ENCODE results near the gene SMAP2.

The SMAP2 gene

DNA sequence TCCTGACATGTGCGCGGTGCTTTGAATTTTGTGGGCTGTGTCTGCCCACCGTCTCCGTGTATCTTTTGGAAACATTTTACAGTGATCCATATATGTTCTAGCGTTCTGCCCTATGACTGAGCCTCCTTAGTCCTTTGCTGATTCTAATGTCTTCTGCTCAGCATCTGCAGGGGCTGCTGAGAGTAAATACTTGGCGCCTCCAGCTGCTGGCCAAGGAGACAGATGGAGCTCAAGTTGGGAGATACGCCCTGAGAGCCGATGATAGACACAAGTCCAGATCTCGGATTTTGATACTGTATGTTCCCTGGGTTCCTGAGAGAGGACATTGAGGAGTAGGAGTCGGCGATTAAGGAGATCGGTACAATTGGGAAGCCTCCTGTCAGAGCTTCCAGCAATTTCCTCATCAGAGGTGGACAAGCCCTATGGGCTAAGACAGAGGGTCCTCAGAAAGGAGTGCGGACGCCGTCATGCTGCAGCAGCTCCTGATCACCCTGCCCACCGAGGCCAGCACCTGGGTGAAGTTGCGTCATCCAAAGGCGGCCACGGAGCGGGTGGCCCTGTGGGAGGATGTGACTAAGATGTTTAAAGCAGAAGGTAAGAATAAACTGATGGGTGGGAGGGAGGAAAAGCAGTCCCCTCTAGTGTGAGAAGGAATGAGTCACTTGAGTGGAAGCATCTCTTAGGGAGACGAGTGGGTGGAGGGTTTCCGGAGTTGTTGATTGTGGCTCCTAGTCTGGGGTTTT is 77.1 kb downstream of the SMAP2 start (continued):
- TF ChIP-seq HIC1 (tag by site-specific recombination; IDR thresholded peaks at IDR 0.05) (0 out of 2 replicates have a peak, but pooled peaks have one; percentile 24), ZNF184 (tag by site-specific recombination; IDR thresholded peaks at IDR 0.05) (no peak), ZNF114 (tag by site-specific recombination; IDR thresholded peaks at IDR 0.05) (no peak), KLF8 (tag by site-specific recombination; IDR thresholded peaks at IDR 0.05) (no peak), ZBTB21 (tag by site-specific recombination; IDR thresholded peaks at IDR 0.05) (no peak), ZNF391 (tag by site-specific recombination; IDR thresholded peaks at IDR 0.05; ENCODE audit: borderline replicate concordance, low read depth) (no peak), ZNF521 (tag by site-specific recombination; IDR thresholded peaks at IDR 0.05) (no peak), TRIM28 (IDR thresholded peaks at IDR 0.05; ENCODE audit: borderline replicate concordance, low read length) (no peak), ZNF623 (tag by site-specific recombination; IDR thresholded peaks at IDR 0.05) (0 out of 2 replicates have a peak, but pooled peaks have one; percentile 1), ZNF473 (tag by site-specific recombination; IDR thresholded peaks at IDR 0.05) (no peak), ZNF837 (tag by site-specific recombination; IDR thresholded peaks at IDR 0.05) (no peak), ZNF354C (tag by site-specific recombination; IDR thresholded peaks at IDR 0.05; ENCODE audit: borderline replicate concordance, low read depth) (no peak), ZNF639 (tag by site-specific recombination; IDR thresholded peaks at IDR 0.05) (no peak), ZNF155 (tag by site-specific recombination; IDR thresholded peaks at IDR 0.05) (no peak), ZNF202 (tag by site-specific recombination; IDR thresholded peaks at IDR 0.05; ENCODE audit: borderline replicate concordance) (no peak), KLF16 (tag by site-specific recombination; IDR thresholded peaks at IDR 0.05) (peak; percentile 39; the same call in 1 of the 2 replicates), ELK4 (IDR thresholded peaks at IDR 0.05; ENCODE audit: borderline replicate concordance, low read depth, low read length) (no peak), ZBTB17 (tag by site-specific recombination; IDR thresholded peaks at IDR 0.05) (peak; percentile 82), ZNF621 (tag by site-specific recombination; IDR thresholded peaks at IDR 0.05) (no peak), ZNF138 (tag by site-specific recombination; IDR thresholded peaks at IDR 0.05; ENCODE audit: borderline replicate concordance) (no peak), ZFP41 (tag by site-specific recombination; IDR thresholded peaks at IDR 0.05; ENCODE audit: borderline replicate concordance) (no peak), SETDB1 (IDR thresholded peaks at IDR 0.05; ENCODE audit: insufficient read length, low read length) (no peak), ZNF830 (tag by site-specific recombination; IDR thresholded peaks at IDR 0.05; ENCODE audit: low read depth) (no peak), ZNF404 (tag by site-specific recombination; IDR thresholded peaks at IDR 0.05) (no peak), ZNF529 (tag by site-specific recombination; IDR thresholded peaks at IDR 0.05; ENCODE audit: insufficient replicate concordance) (no peak), ZNF549 (tag by site-specific recombination; IDR thresholded peaks at IDR 0.05) (no peak)
- TF ChIP-seq, protein P1, sequence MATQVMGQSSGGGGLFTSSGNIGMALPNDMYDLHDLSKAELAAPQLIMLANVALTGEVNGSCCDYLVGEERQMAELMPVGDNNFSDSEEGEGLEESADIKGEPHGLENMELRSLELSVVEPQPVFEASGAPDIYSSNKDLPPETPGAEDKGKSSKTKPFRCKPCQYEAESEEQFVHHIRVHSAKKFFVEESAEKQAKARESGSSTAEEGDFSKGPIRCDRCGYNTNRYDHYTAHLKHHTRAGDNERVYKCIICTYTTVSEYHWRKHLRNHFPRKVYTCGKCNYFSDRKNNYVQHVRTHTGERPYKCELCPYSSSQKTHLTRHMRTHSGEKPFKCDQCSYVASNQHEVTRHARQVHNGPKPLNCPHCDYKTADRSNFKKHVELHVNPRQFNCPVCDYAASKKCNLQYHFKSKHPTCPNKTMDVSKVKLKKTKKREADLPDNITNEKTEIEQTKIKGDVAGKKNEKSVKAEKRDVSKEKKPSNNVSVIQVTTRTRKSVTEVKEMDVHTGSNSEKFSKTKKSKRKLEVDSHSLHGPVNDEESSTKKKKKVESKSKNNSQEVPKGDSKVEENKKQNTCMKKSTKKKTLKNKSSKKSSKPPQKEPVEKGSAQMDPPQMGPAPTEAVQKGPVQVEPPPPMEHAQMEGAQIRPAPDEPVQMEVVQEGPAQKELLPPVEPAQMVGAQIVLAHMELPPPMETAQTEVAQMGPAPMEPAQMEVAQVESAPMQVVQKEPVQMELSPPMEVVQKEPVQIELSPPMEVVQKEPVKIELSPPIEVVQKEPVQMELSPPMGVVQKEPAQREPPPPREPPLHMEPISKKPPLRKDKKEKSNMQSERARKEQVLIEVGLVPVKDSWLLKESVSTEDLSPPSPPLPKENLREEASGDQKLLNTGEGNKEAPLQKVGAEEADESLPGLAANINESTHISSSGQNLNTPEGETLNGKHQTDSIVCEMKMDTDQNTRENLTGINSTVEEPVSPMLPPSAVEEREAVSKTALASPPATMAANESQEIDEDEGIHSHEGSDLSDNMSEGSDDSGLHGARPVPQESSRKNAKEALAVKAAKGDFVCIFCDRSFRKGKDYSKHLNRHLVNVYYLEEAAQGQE (tag by site-specific recombination; IDR thresholded peaks at IDR 0.05): no peak
- TF ChIP-seq, protein P2, sequence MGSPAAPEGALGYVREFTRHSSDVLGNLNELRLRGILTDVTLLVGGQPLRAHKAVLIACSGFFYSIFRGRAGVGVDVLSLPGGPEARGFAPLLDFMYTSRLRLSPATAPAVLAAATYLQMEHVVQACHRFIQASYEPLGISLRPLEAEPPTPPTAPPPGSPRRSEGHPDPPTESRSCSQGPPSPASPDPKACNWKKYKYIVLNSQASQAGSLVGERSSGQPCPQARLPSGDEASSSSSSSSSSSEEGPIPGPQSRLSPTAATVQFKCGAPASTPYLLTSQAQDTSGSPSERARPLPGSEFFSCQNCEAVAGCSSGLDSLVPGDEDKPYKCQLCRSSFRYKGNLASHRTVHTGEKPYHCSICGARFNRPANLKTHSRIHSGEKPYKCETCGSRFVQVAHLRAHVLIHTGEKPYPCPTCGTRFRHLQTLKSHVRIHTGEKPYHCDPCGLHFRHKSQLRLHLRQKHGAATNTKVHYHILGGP (tag by site-specific recombination; IDR thresholded peaks at IDR 0.05): no peak
